IMR-90 (cell line): ENCODE data around the gene HEATR5A. TPM values are rescaled to one million over a fixed set of nuclear protein-coding genes. Genes with fewer than 3 reads are reported as not detected.
A peak's percentile ranks its signal among the peaks of the same experiment; 100 is the strongest.

Experiments
- ATAC-seq: fragments of 200-7000 bp; cut with Tn5 transposase; 2 replicates; pipeline ENCODE4 v1.9.1; 2020; ENCODE audit warnings: low read depth, mild to moderate bottlenecking, moderate library complexity
- BruUV-seq: library from RNA; stranded (reverse); fragments of 400-500 nt; replicated peaks from 2 replicates; lab custom pipeline; 2021; lab: Mats Ljungman, UMichigan
- CTCF ChIA-PET: fragments of 300-600 bp; formaldehyde crosslinking; extraction: SDS; loops from one replicate; lab custom pipeline; 2021; ENCODE audit warnings: antibody characterized with exemption; lab: Yijun Ruan, JAX
- POLR2A ChIA-PET: fragments of 300-600 bp; sonication (Branson Sonifier 250); formaldehyde crosslinking; loops from one replicate; lab custom pipeline; 2022; ENCODE audit warnings: antibody characterized with exemption; ENCODE audit not compliant: unreplicated experiment; lab: Charles Lee
- DNase-seq: peaks from one replicate; pipeline ENCODE4 v3.0.0; 2013
- H2AFZ ChIP-seq: replicated peaks from 2 replicates; pipeline ENCODE3; 2013; ENCODE audit warnings: low read length, mild to moderate bottlenecking; ENCODE audit not compliant: poor library complexity
- H2AK5ac ChIP-seq: 2 replicates; pipeline ENCODE4 v1.6.1; 2013; ENCODE audit warnings: low read depth, low read length, inconsistent platforms
- H2AK9ac ChIP-seq: replicated peaks from 2 replicates; pipeline ENCODE3; 2013; ENCODE audit warnings: mild to moderate bottlenecking, low read depth, low read length, moderate library complexity; ENCODE audit not compliant: poor library complexity
- H2BK120ac ChIP-seq: 2 replicates; pipeline ENCODE4 v1.6.1; 2013; ENCODE audit warnings: low read depth, low read length, inconsistent platforms
- H2BK15ac ChIP-seq: 3 replicates; pipeline ENCODE4 v1.6.1; 2013; ENCODE audit warnings: low read depth, low read length, inconsistent platforms
- H2BK20ac ChIP-seq: 2 replicates; pipeline ENCODE4 v1.6.1; 2013; ENCODE audit warnings: low read depth, mild to moderate bottlenecking, inconsistent platforms, low read length, moderate library complexity
- H2BK5ac ChIP-seq: 2 replicates; pipeline ENCODE4 v1.6.1; 2013; ENCODE audit warnings: mild to moderate bottlenecking, low read depth, low read length, inconsistent platforms; ENCODE audit not compliant: poor library complexity, severe bottlenecking
- H3K14ac ChIP-seq: replicated peaks from 2 replicates; pipeline ENCODE4 v1.6.1; 2013; ENCODE audit warnings: low read depth, low read length, inconsistent platforms
- H3K18ac ChIP-seq: 2 replicates; pipeline ENCODE4 v1.6.1; 2013; ENCODE audit warnings: low read depth, low read length, control low read depth
- H3K23ac ChIP-seq: 2 replicates; pipeline ENCODE4 v1.6.1; 2013; ENCODE audit warnings: low read depth, low read length, inconsistent platforms
- H3K27ac ChIP-seq: 2 replicates; pipeline ENCODE4 v1.5.1; 2013; ENCODE audit warnings: mild to moderate bottlenecking, control low read depth, low read length; ENCODE audit not compliant: insufficient read depth
- H3K27me3 ChIP-seq: 2 replicates; pipeline ENCODE4 v1.6.1; 2013; ENCODE audit warnings: low read length; ENCODE audit not compliant: control insufficient read depth, insufficient read depth
- H3K36me3 ChIP-seq: 2 replicates; pipeline ENCODE4 v1.6.1; 2013; ENCODE audit warnings: low read length, mixed read lengths; ENCODE audit not compliant: control insufficient read depth, insufficient read depth
- H3K4ac ChIP-seq: 2 replicates; pipeline ENCODE4 v1.6.1; 2013; ENCODE audit warnings: low read depth, low read length, inconsistent platforms
- H3K4me1 ChIP-seq: 2 replicates; pipeline ENCODE4 v1.6.1; 2013; ENCODE audit warnings: low read length, mixed read lengths; ENCODE audit not compliant: control insufficient read depth, insufficient read depth
- H3K4me2 ChIP-seq: 2 replicates; pipeline ENCODE4 v1.6.1; 2013; ENCODE audit warnings: low read depth, mild to moderate bottlenecking, control low read depth, low read length, moderate library complexity
- H3K4me3 ChIP-seq: 2 replicates; pipeline ENCODE4 v1.5.1; 2013; ENCODE audit warnings: low read depth, mild to moderate bottlenecking, control low read depth, low read length, moderate library complexity; ENCODE audit not compliant: insufficient read depth
- H3K56ac ChIP-seq: 2 replicates; pipeline ENCODE4 v1.6.1; 2013; ENCODE audit warnings: low read length, inconsistent platforms; ENCODE audit not compliant: insufficient read depth; ENCODE audit errors: extremely low read depth
- H3K79me1 ChIP-seq, 2 experiments: 2 replicates each; pipeline ENCODE4 v1.6.1; 2013; ENCODE audit warnings: low read length in 2 of 2, inconsistent platforms in 1 of 2, low read depth in 1 of 2
- H3K9ac ChIP-seq: 2 replicates; pipeline ENCODE4 v1.6.1; 2013; ENCODE audit warnings: low read depth, low read length, control low read depth
- H3K9me1 ChIP-seq: 2 replicates; pipeline ENCODE4 v1.6.1; 2013; ENCODE audit warnings: low read length, inconsistent platforms; ENCODE audit not compliant: insufficient read depth
- H3K9me3 ChIP-seq: 2 replicates; pipeline ENCODE4 v1.6.1; 2013; ENCODE audit warnings: low read length; ENCODE audit not compliant: control insufficient read depth, insufficient read depth
- H4K20me1 ChIP-seq: 2 replicates; pipeline ENCODE4 v1.6.1; 2013; ENCODE audit warnings: low read length, inconsistent platforms; ENCODE audit not compliant: insufficient read depth
- H4K5ac ChIP-seq: 2 replicates; pipeline ENCODE4 v1.6.1; 2013; ENCODE audit warnings: mild to moderate bottlenecking, low read depth, low read length, control low read depth
- H4K8ac ChIP-seq, 2 experiments: 2 replicates each; pipeline ENCODE4 v1.6.1; 2013; ENCODE audit warnings: low read depth in 2 of 2, low read length in 2 of 2, control low read depth in 1 of 2, inconsistent platforms in 1 of 2
- H4K91ac ChIP-seq: 2 replicates; pipeline ENCODE4 v1.6.1; 2013; ENCODE audit warnings: low read depth, low read length, inconsistent platforms; ENCODE audit not compliant: insufficient read depth
- BHLHE40 ChIP-seq: fragments of 150-350 bp; IDR thresholded peaks from 2 replicates; pipeline ENCODE4 v1.6.1; 2016; ENCODE audit warnings: mild to moderate bottlenecking, low read depth, low read length
- CTCF ChIP-seq: conservative IDR thresholded peaks from 2 replicates; pipeline ENCODE4 v1.5.1; 2012; ENCODE audit warnings: mild to moderate bottlenecking, low read depth, low read length, improper control_type of control experiment
- RAD21 ChIP-seq: IDR thresholded peaks from 2 replicates; pipeline ENCODE4 v1.6.1; 2012; ENCODE audit warnings: low read length, improper control_type of control experiment
- dilution Hi-C: fragments of 300-500 bp; cut with HindIII; formaldehyde crosslinking; loops from one replicate; pipeline ENCODE4 v1.14.3; 2018; ENCODE audit warnings: low sequenced_read_pairs; ENCODE audit not compliant: unreplicated experiment
- in situ Hi-C: fragments of 300-500 bp; cut with MboI; formaldehyde crosslinking; loops from 3 replicates; pipeline ENCODE4 v1.14.3; 2019; ENCODE audit warnings: low sequenced_read_pairs, inconsistent platforms, mixed read lengths
- intact Hi-C: fragments of 100-400 bp; cut with micrococcal nuclease; formaldehyde crosslinking; loops from 2 replicates; pipeline ENCODE4 v1.10.0; 2022
- polyA plus RNA-seq, 3 experiments: library from polyadenylated mRNA; depleted of rRNA; stranded (reverse); fragments of >200 nt; gene quantifications; 2 replicates each; pipeline ENCODE4 v1.2.3, GENCODE V29; 2012; ENCODE audit warnings: low replicate concordance in 1 of 3
- total RNA-seq: library from RNA; depleted of rRNA; stranded (reverse); fragments of >200 nt; gene quantifications from 2 replicates; pipeline ENCODE4 v1.2.3, GENCODE V29; 2012

The HEATR5A gene
- total and polyA plus RNA-seq, 2 of the 4 experiments (the other 2 are of a cell fraction) = 14.0 to 48.9 TPM

DNA sequence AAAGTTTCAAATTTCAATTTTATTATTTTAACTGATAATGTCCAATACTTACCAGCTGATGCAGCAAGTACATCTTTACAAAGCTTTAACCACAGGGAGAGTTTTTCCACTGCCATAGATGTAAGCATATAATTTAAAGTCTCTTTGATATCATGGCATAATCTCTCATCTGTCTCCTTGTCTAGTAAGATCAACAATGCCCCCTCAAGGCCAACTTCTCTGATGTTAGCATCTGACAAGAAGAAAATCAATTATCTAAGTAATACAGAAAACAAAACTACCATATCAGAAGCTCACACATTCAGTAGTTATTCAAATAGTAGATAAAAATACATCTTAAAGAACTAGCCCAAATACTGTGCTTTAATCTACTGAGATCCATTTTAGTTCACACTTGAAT lies 94.2 kb downstream of the HEATR5A start:
- no peak overlapping the region for H2BK15ac ChIP-seq
- ChIA-PET POLR2A (no interaction called here), CTCF (interaction anchor here (0.5 to 0.8 kb wide), 4 partner anchors 15 to 299 kb away, joined by 3 to 8 read pairs (median 4); no protein-coding TSS in a partner anchor)
- ATAC-seq (peak; percentile 35; the same call in 1 of the 2 replicates), DNase-seq (peak; percentile 39)
- in situ Hi-C loops = no loop called here
- H3K4ac ChIP-seq = no peak overlapping the region
- H3K27ac ChIP-seq = no peak overlapping the region
- H3K23ac ChIP-seq = no peak overlapping the region
- H3K9me3 ChIP-seq = peaks cover 5% of the 10 kb centered on the region; the same call in 1 of the 2 replicates
- H3K56ac ChIP-seq = no peak overlapping the region
- no peak overlapping the region for H2BK20ac ChIP-seq
- no peak overlapping the region for H3K4me3 ChIP-seq
- no peak overlapping the region for H3K14ac ChIP-seq
- TF ChIP-seq RAD21 (peak; percentile 32; the same call in 1 of the 2 replicates), BHLHE40 (no peak), CTCF (peak; percentile 25; the same call in 1 of the 2 replicates)
- H3K9ac ChIP-seq = no peak overlapping the region
- no peak overlapping the region for H2AFZ ChIP-seq
- no peak overlapping the region for H4K5ac ChIP-seq
- peaks cover 13% of the 10 kb centered on the region; the same call in 1 of the 2 replicates for H3K36me3 ChIP-seq
- intact Hi-C loops = no loop called here
- no peak overlapping the region for H3K4me2 ChIP-seq
- no peaks in the 10 kb centered on the region for H3K79me1 ChIP-seq
- no peak overlapping the region for H2BK5ac ChIP-seq
- H3K9me1 ChIP-seq = no peaks in the 10 kb centered on the region; the same call in 1 of the 2 replicates
- no peaks in the 10 kb centered on the region for H4K20me1 ChIP-seq
- dilution Hi-C loops = no loop called here
- no peak overlapping the region for H2AK5ac ChIP-seq
- no peak overlapping the region for H2BK120ac ChIP-seq
- no peak overlapping the region for H4K8ac ChIP-seq
- H4K91ac ChIP-seq = no peak overlapping the region
- H2AK9ac ChIP-seq = no peak overlapping the region
- no peaks in the 10 kb centered on the region for H3K4me1 ChIP-seq
- no TSS peak for BruUV-seq
- no peak overlapping the region for H3K18ac ChIP-seq
- no peaks in the 10 kb centered on the region for H3K27me3 ChIP-seq
